Measurements from ENCODE around the gene CACNB1. TPM values are rescaled to one million over a fixed set of nuclear protein-coding genes. Genes with fewer than 3 reads are reported as not detected.

Gene CACNB1
- polyA plus RNA-seq, 1 of the 3 experiments (the other 2 are of a cell fraction) = 7.4 TPM

DNA sequence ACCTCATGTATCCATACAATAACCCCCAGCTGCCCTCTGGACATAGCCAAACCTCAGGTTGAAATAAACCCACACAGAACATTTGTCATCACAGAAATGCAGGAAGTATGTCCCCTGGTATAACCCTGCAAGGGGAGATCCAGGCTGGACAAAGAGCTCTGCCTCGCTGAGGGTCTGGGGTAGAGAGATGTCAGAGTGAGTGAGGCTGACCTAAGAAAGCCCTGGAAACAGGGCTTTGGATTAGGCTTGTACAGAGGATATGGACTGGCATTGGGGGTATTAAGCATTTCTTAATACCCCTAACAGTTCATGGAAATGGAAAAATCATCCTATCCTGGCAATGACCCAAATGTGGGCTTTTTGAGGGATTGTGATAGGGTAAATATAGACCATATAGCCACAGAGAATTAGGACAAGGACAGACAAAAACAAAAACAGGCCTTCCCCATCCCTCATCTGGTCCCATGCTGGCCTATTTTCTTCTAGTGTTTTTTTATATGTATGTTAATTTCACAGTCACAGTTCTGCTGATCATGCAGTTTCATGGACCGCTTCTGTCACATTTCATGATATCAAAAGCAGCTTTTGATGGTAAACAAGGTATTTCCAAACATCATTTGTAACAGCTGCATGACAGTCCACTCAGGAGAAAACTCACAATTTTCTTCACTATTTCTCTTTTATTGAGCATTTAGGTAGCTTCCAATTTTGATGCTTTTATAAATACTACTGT is 72.2 kb downstream of the CACNB1 start:
- Histone ChIP-seq H3K9me3 (no peaks in the 10 kb centered on the region), H3F3A (replicated peaks; ENCODE audit: insufficient read depth) (no peaks in the 10 kb centered on the region), H3K9me2 (no peaks in the 10 kb centered on the region), H3K36me3 (replicated peaks in 1 of 2; ENCODE audit: control insufficient read depth in 1 of 2, insufficient read depth in 2 of 2, low read length in 1 of 2) (no peaks in the 10 kb centered on the region), H3K4me3 (ENCODE audit: low read depth in 2 of 2, low read length in 1 of 2) (no peak overlapping the region), H3K4me2 (no peak overlapping the region), H2AFZ (ENCODE audit: low read depth) (no peak overlapping the region), H3K27me3 (ENCODE audit: insufficient read depth) (no peaks in the 10 kb centered on the region), H3K4me1 (ENCODE audit: control insufficient read depth in 1 of 2, insufficient read depth in 2 of 2, low read depth in 1 of 2, low read length in 1 of 2) (no peaks in the 10 kb centered on the region), H3K27ac (ENCODE audit: low read depth in 2 of 2, low read length in 1 of 2) (no peak overlapping the region), H4K20me1 (ENCODE audit: insufficient read depth) (no peaks in the 10 kb centered on the region), H3K79me2 (ENCODE audit: insufficient read depth) (no peaks in the 10 kb centered on the region), H3K9ac (no peak overlapping the region)
- TF ChIP-seq EZH2phosphoT487 (IDR thresholded peaks at IDR 0.05; ENCODE audit: borderline replicate concordance, low read depth) (no peak), TEAD4 (IDR thresholded peaks at IDR 0.05; ENCODE audit: borderline replicate concordance, insufficient read depth) (no peak), POLR2AphosphoS5 (IDR thresholded peaks at IDR 0.05; ENCODE audit: low read depth, low read length) (no peak), TAF1 (IDR thresholded peaks at IDR 0.05; ENCODE audit: borderline replicate concordance, low read depth, low read length) (no peak), FOSL2 (IDR thresholded peaks at IDR 0.05; ENCODE audit: borderline replicate concordance, low read depth) (no peak), RCOR1 (IDR thresholded peaks at IDR 0.05; ENCODE audit: low read length) (no peak), RFX5 (IDR thresholded peaks at IDR 0.05; ENCODE audit: low read length) (no peak)
- no peak for DNase-seq
- 96% methylated on average over 2 of the region's 2 CpGs for WGBS (ENCODE audit: low lambda C conversion rate)
- POLR2A ChIA-PET = no interaction called here
- CTCF ChIA-PET = interaction anchor here (1.1 to 2.0 kb wide), 4 partner anchors 11 to 142 kb away, joined by 3 to 7 read pairs (median 4); no protein-coding TSS in a partner anchor

GRCh38 chr17:39123627-39124026 is 73.8 kb downstream of the CACNB1 start:
- CTCF ChIA-PET = interaction anchor here (1.2 to 1.7 kb wide), 3 partner anchors 51 to 121 kb away, joined by 3 to 6 read pairs (median 3); no protein-coding TSS in a partner anchor
- Histone ChIP-seq H3F3A (replicated peaks; ENCODE audit: insufficient read depth) (no peaks in the 10 kb centered on the region), H3K27me3 (ENCODE audit: insufficient read depth) (no peaks in the 10 kb centered on the region), H2AFZ (ENCODE audit: low read depth) (no peak overlapping the region), H3K9ac (no peak overlapping the region), H3K27ac (ENCODE audit: low read depth in 2 of 2, low read length in 1 of 2) (no peak overlapping the region), H3K36me3 (replicated peaks in 1 of 2; ENCODE audit: control insufficient read depth in 1 of 2, insufficient read depth in 2 of 2, low read length in 1 of 2) (no peaks in the 10 kb centered on the region), H3K79me2 (ENCODE audit: insufficient read depth) (no peaks in the 10 kb centered on the region), H3K4me3 (ENCODE audit: low read depth in 2 of 2, low read length in 1 of 2) (no peak overlapping the region), H3K9me3 (no peaks in the 10 kb centered on the region), H3K4me2 (no peak overlapping the region), H4K20me1 (ENCODE audit: insufficient read depth) (no peaks in the 10 kb centered on the region), H3K9me2 (no peaks in the 10 kb centered on the region), H3K4me1 (ENCODE audit: control insufficient read depth in 1 of 2, insufficient read depth in 2 of 2, low read depth in 1 of 2, low read length in 1 of 2) (no peaks in the 10 kb centered on the region)
- DNase-seq = no peak
- WGBS (ENCODE audit: low lambda C conversion rate) = 77% methylated on average over 9 of the region's 9 CpGs
- POLR2A ChIA-PET = no interaction called here
- TF ChIP-seq, protein P1, sequence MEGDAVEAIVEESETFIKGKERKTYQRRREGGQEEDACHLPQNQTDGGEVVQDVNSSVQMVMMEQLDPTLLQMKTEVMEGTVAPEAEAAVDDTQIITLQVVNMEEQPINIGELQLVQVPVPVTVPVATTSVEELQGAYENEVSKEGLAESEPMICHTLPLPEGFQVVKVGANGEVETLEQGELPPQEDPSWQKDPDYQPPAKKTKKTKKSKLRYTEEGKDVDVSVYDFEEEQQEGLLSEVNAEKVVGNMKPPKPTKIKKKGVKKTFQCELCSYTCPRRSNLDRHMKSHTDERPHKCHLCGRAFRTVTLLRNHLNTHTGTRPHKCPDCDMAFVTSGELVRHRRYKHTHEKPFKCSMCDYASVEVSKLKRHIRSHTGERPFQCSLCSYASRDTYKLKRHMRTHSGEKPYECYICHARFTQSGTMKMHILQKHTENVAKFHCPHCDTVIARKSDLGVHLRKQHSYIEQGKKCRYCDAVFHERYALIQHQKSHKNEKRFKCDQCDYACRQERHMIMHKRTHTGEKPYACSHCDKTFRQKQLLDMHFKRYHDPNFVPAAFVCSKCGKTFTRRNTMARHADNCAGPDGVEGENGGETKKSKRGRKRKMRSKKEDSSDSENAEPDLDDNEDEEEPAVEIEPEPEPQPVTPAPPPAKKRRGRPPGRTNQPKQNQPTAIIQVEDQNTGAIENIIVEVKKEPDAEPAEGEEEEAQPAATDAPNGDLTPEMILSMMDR (IDR thresholded peaks at IDR 0.05) = no peak
- TF ChIP-seq, protein P2, sequence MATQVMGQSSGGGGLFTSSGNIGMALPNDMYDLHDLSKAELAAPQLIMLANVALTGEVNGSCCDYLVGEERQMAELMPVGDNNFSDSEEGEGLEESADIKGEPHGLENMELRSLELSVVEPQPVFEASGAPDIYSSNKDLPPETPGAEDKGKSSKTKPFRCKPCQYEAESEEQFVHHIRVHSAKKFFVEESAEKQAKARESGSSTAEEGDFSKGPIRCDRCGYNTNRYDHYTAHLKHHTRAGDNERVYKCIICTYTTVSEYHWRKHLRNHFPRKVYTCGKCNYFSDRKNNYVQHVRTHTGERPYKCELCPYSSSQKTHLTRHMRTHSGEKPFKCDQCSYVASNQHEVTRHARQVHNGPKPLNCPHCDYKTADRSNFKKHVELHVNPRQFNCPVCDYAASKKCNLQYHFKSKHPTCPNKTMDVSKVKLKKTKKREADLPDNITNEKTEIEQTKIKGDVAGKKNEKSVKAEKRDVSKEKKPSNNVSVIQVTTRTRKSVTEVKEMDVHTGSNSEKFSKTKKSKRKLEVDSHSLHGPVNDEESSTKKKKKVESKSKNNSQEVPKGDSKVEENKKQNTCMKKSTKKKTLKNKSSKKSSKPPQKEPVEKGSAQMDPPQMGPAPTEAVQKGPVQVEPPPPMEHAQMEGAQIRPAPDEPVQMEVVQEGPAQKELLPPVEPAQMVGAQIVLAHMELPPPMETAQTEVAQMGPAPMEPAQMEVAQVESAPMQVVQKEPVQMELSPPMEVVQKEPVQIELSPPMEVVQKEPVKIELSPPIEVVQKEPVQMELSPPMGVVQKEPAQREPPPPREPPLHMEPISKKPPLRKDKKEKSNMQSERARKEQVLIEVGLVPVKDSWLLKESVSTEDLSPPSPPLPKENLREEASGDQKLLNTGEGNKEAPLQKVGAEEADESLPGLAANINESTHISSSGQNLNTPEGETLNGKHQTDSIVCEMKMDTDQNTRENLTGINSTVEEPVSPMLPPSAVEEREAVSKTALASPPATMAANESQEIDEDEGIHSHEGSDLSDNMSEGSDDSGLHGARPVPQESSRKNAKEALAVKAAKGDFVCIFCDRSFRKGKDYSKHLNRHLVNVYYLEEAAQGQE (IDR thresholded peaks at IDR 0.05; ENCODE audit: low read depth, low read length) = no peak
- TF ChIP-seq POLR2AphosphoS5 (IDR thresholded peaks at IDR 0.05; ENCODE audit: low read depth, low read length) = no peak
- no peak for TF ChIP-seq RAD21 (IDR thresholded peaks at IDR 0.05; ENCODE audit: low read length)
- TF ChIP-seq FOXJ3 (CRISPR knock-in tag; IDR thresholded peaks at IDR 0.05) = no peak
- TF ChIP-seq RXRA (IDR thresholded peaks at IDR 0.05; ENCODE audit: borderline replicate concordance, low read depth) = no peak
- no peak for TF ChIP-seq TAF1 (IDR thresholded peaks at IDR 0.05; ENCODE audit: borderline replicate concordance, low read depth, low read length)
- TF ChIP-seq, protein P3, sequence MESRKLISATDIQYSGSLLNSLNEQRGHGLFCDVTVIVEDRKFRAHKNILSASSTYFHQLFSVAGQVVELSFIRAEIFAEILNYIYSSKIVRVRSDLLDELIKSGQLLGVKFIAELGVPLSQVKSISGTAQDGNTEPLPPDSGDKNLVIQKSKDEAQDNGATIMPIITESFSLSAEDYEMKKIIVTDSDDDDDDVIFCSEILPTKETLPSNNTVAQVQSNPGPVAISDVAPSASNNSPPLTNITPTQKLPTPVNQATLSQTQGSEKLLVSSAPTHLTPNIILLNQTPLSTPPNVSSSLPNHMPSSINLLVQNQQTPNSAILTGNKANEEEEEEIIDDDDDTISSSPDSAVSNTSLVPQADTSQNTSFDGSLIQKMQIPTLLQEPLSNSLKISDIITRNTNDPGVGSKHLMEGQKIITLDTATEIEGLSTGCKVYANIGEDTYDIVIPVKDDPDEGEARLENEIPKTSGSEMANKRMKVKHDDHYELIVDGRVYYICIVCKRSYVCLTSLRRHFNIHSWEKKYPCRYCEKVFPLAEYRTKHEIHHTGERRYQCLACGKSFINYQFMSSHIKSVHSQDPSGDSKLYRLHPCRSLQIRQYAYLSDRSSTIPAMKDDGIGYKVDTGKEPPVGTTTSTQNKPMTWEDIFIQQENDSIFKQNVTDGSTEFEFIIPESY (IDR thresholded peaks at IDR 0.05; ENCODE audit: borderline replicate concordance, low read depth) = no peak
- no peak for TF ChIP-seq NFIC (IDR thresholded peaks at IDR 0.05; ENCODE audit: borderline replicate concordance)
- TF ChIP-seq, protein P4, sequence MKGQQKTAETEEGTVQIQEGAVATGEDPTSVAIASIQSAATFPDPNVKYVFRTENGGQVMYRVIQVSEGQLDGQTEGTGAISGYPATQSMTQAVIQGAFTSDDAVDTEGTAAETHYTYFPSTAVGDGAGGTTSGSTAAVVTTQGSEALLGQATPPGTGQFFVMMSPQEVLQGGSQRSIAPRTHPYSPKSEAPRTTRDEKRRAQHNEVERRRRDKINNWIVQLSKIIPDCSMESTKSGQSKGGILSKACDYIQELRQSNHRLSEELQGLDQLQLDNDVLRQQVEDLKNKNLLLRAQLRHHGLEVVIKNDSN (IDR thresholded peaks at IDR 0.05; ENCODE audit: borderline replicate concordance, low read depth) = no peak
